22Rv1 (cell line): ENCODE measurements around the gene BMF.

ENCODE experiments used
- ZFX ChIP-seq: fragments of 450-650 bp; IDR thresholded peaks from 2 replicates; pipeline ENCODE4 v1.6.1; 2017; ENCODE audit warnings: antibody characterized with exemption, borderline replicate concordance
- TF ChIP-seq, protein P1 (sequence below): fragments of 450-650 bp; IDR thresholded peaks from 2 replicates; pipeline ENCODE4 v1.5.1; 2017; ENCODE audit warnings: mild to moderate bottlenecking

DNA sequence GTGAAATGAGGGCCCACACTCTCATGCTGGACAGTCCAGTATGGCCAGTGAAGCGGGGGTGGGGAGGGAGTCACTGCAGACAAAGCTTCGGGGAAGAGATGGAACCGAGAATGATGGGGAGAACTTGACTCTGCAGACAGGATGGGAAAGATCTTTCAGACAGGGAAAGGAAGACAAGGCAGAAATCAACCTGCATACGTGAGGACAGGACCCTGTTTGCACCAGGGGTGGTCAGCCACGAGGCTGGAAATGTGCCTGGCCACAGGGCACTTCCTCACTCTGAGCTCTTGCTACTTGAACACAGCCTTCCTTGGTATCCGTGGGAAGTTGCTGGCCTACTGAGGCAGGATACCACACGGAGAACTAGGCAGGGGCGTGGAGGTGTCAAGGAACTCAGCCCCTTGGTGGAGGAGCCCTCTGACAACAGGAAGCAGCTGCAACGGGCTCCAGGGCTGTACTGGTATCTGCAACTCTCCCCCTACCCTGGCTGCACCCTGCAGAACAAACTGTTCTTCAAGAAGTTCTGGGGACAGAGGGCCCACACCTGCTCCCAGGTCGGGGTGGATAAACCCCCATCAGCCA lies 60.4 kb downstream of the BMF start:
- TF ChIP-seq, protein P1, sequence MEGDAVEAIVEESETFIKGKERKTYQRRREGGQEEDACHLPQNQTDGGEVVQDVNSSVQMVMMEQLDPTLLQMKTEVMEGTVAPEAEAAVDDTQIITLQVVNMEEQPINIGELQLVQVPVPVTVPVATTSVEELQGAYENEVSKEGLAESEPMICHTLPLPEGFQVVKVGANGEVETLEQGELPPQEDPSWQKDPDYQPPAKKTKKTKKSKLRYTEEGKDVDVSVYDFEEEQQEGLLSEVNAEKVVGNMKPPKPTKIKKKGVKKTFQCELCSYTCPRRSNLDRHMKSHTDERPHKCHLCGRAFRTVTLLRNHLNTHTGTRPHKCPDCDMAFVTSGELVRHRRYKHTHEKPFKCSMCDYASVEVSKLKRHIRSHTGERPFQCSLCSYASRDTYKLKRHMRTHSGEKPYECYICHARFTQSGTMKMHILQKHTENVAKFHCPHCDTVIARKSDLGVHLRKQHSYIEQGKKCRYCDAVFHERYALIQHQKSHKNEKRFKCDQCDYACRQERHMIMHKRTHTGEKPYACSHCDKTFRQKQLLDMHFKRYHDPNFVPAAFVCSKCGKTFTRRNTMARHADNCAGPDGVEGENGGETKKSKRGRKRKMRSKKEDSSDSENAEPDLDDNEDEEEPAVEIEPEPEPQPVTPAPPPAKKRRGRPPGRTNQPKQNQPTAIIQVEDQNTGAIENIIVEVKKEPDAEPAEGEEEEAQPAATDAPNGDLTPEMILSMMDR, result no peak
- TF ChIP-seq ZFX, result no peak
